ENCODE data around the gene CDH4. TPM values are rescaled to one million over a fixed set of nuclear protein-coding genes. Genes with fewer than 3 reads are reported as not detected.
"Not testable (repeated sequence)": the region's sequence is repeated elsewhere in the genome, so short reads cannot be mapped to it uniquely, and the experiment has no call there.

CDH4 gene
- total and polyA plus RNA-seq, 2 donors (not counting 3 experiments of a cell fraction or from before 2014, with no cell fraction given), result 0.17 to 0.51 TPM

DNA sequence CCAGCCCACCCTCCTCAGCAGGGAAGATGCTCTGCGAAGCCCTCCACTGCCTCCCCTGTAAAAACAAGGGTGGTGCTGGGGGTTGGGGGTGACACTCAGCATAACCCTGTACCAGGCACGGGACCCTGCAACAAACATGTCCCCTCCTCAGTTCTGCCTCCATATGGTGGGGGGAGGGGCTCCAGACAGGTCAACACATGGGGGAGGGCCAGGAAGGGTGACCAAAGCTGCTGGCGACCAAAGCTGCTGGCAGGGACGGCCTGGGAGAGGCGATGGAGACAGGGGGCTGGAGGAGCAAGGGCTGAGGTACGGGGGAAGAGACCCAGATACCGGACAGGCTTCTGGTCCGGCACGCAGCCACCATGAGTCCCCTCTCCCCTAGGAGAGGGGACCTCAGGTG is 690.5 kb downstream of the CDH4 start:
- Histone ChIP-seq H3K9me3 (replicated peaks; ENCODE audit: control insufficient read depth, insufficient read depth, low read length) (no peaks in the 10 kb centered on the region), H3K9me1 (replicated peaks; ENCODE audit: control insufficient read depth, extremely low read depth, insufficient read depth, low read length) (no peaks in the 10 kb centered on the region), H3K9ac (replicated peaks; ENCODE audit: extremely low read depth, insufficient read depth, low read length) (no peak overlapping the region), H3K4me1 (ENCODE audit: control insufficient read depth, extremely low read depth, insufficient read depth, low read length) (no peaks in the 10 kb centered on the region), H3K27ac (ENCODE audit: insufficient read depth, low read depth, low read length) (no peak overlapping the region), H3K4me3 (replicated peaks in 1 of 3; ENCODE audit: insufficient read depth in 1 of 3, low read depth in 1 of 3, low read length in 3 of 3) (no peak overlapping the region), H3K4me2 (ENCODE audit: insufficient read depth, low read length) (no peak overlapping the region), H3K79me2 (ENCODE audit: control insufficient read depth, insufficient read depth, low read length) (no peaks in the 10 kb centered on the region), H4K20me1 (replicated peaks; ENCODE audit: control insufficient read depth, extremely low read depth, insufficient read depth, low read length) (no peaks in the 10 kb centered on the region), H2AFZ (ENCODE audit: low read depth, low read length) (no peak overlapping the region), H3K36me3 (ENCODE audit: control insufficient read depth in 2 of 2, extremely low read depth in 1 of 2, insufficient read depth in 2 of 2, low read length in 2 of 2) (no peaks in the 10 kb centered on the region), H3K27me3 (ENCODE audit: control insufficient read depth in 2 of 2, insufficient read depth in 2 of 2, low read length in 2 of 2) (no peaks in the 10 kb centered on the region)
- TF ChIP-seq POLR2AphosphoS5 (IDR thresholded peaks at IDR 0.05; ENCODE audit: insufficient read depth, low read depth, low read length) (no peak), MYC (IDR thresholded peaks at IDR 0.05; ENCODE audit: low read depth, low read length) (no peak), POLR2A (IDR thresholded peaks at IDR 0.05; ENCODE audit: low read depth, low read length) (no peak), GATA2 (IDR thresholded peaks at IDR 0.05; ENCODE audit: insufficient read depth, insufficient read length, low read depth, low read length) (no peak), JUN (IDR thresholded peaks at IDR 0.05; ENCODE audit: borderline replicate concordance, insufficient read depth, insufficient read length, low read depth) (no peak), EZH2 (IDR thresholded peaks at IDR 0.05; ENCODE audit: borderline replicate concordance, low read depth, low read length, severe bottlenecking) (no peak), FOS (IDR thresholded peaks at IDR 0.05; ENCODE audit: borderline replicate concordance, insufficient read depth, low read length) (no peak)
- TF ChIP-seq, protein P1, sequence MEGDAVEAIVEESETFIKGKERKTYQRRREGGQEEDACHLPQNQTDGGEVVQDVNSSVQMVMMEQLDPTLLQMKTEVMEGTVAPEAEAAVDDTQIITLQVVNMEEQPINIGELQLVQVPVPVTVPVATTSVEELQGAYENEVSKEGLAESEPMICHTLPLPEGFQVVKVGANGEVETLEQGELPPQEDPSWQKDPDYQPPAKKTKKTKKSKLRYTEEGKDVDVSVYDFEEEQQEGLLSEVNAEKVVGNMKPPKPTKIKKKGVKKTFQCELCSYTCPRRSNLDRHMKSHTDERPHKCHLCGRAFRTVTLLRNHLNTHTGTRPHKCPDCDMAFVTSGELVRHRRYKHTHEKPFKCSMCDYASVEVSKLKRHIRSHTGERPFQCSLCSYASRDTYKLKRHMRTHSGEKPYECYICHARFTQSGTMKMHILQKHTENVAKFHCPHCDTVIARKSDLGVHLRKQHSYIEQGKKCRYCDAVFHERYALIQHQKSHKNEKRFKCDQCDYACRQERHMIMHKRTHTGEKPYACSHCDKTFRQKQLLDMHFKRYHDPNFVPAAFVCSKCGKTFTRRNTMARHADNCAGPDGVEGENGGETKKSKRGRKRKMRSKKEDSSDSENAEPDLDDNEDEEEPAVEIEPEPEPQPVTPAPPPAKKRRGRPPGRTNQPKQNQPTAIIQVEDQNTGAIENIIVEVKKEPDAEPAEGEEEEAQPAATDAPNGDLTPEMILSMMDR (IDR thresholded peaks at IDR 0.05; ENCODE audit: extremely low read depth in 1 of 2, insufficient read depth in 1 of 2, low read depth in 1 of 2, low read length in 2 of 2), result no peak
- TF ChIP-seq, protein P2, sequence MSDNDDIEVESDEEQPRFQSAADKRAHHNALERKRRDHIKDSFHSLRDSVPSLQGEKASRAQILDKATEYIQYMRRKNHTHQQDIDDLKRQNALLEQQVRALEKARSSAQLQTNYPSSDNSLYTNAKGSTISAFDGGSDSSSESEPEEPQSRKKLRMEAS (IDR thresholded peaks at IDR 0.05; ENCODE audit: insufficient read depth, insufficient read length), result no peak
- DNase-seq (ENCODE audit: low read depth, low spot score) (no peak), FAIRE-seq (no peak)
- no TSS peak for BruUV-seq (replicated peaks)
- CTCF ChIA-PET, result no interaction called here
- POLR2A ChIA-PET, result no interaction called here
- dilution Hi-C loops (cut with MboI; ENCODE audit: extremely low pct_ligation_motif_present, low sequenced_read_pairs) (no loop called here), intact Hi-C loops (cut with micrococcal nuclease) (no loop called here)

DNA sequence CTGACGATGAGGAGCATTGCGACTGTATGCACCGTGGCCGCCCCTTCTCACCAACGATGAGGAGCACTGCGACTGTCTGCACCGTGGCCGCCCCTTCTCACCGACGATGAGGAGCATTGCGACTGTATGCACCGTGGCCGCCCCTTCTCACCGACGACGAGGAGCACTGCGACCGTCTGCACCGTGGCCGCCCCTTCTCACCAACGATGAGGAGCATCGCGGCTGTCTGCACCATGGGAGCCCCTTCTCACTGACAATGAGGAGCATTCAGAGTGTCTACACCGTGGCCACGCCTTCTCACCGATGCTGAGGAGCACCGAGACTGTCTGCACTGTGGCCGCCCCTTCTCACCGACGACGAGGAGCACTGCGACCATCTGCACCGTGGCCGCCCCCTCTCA is 692.9 kb downstream of the CDH4 start:
- H3K4me2 ChIP-seq (ENCODE audit: insufficient read depth, low read length); H3K9me1 ChIP-seq (replicated peaks; ENCODE audit: control insufficient read depth, extremely low read depth, insufficient read depth, low read length); H3K27me3 ChIP-seq (ENCODE audit: control insufficient read depth in 2 of 2, insufficient read depth in 2 of 2, low read length in 2 of 2); H3K9me3 ChIP-seq (replicated peaks; ENCODE audit: control insufficient read depth, insufficient read depth, low read length); dilution Hi-C loops (cut with MboI; ENCODE audit: extremely low pct_ligation_motif_present, low sequenced_read_pairs); intact Hi-C loops (cut with micrococcal nuclease); H2AFZ ChIP-seq (ENCODE audit: low read depth, low read length); H3K36me3 ChIP-seq (ENCODE audit: control insufficient read depth in 2 of 2, extremely low read depth in 1 of 2, insufficient read depth in 2 of 2, low read length in 2 of 2); H3K79me2 ChIP-seq (ENCODE audit: control insufficient read depth, insufficient read depth, low read length); H3K9ac ChIP-seq (replicated peaks; ENCODE audit: extremely low read depth, insufficient read depth, low read length); BruUV-seq (replicated peaks); POLR2A ChIA-PET; H3K4me3 ChIP-seq (replicated peaks in 1 of 3; ENCODE audit: insufficient read depth in 1 of 3, low read depth in 1 of 3, low read length in 3 of 3); FAIRE-seq; CTCF ChIA-PET; H3K27ac ChIP-seq (ENCODE audit: insufficient read depth, low read depth, low read length); DNase-seq (ENCODE audit: low read depth, low spot score); H4K20me1 ChIP-seq (replicated peaks; ENCODE audit: control insufficient read depth, extremely low read depth, insufficient read depth, low read length); H3K4me1 ChIP-seq (ENCODE audit: control insufficient read depth, extremely low read depth, insufficient read depth, low read length): not testable (repeated sequence)

DNA sequence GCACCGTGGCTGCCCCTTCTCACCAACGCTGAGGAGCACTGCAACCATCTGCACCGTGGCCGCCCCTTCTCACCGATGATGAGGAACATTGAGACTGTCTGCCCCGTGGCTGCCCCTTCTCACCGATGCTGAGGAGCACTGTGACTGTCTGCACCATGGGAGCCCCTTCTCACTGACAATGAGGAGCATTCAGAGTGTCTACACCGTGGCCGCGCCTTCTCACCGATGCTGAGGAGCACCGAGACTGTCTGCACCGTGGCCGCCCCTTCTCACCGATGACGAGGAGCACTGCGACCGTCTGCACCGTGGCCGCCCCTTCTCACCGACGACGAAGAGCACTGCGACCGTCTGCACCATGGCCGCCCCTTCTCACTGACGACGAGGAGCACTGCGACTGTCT is 693.4 kb downstream of the CDH4 start:
- DNase-seq (ENCODE audit: low read depth, low spot score); H3K27me3 ChIP-seq (ENCODE audit: control insufficient read depth in 2 of 2, insufficient read depth in 2 of 2, low read length in 2 of 2); H3K79me2 ChIP-seq (ENCODE audit: control insufficient read depth, insufficient read depth, low read length); FAIRE-seq; H2AFZ ChIP-seq (ENCODE audit: low read depth, low read length); dilution Hi-C loops (cut with MboI; ENCODE audit: extremely low pct_ligation_motif_present, low sequenced_read_pairs); H3K9me3 ChIP-seq (replicated peaks; ENCODE audit: control insufficient read depth, insufficient read depth, low read length); H3K36me3 ChIP-seq (ENCODE audit: control insufficient read depth in 2 of 2, extremely low read depth in 1 of 2, insufficient read depth in 2 of 2, low read length in 2 of 2); H4K20me1 ChIP-seq (replicated peaks; ENCODE audit: control insufficient read depth, extremely low read depth, insufficient read depth, low read length); H3K4me2 ChIP-seq (ENCODE audit: insufficient read depth, low read length); H3K27ac ChIP-seq (ENCODE audit: insufficient read depth, low read depth, low read length); POLR2A ChIA-PET; H3K4me3 ChIP-seq (replicated peaks in 1 of 3; ENCODE audit: insufficient read depth in 1 of 3, low read depth in 1 of 3, low read length in 3 of 3); H3K9me1 ChIP-seq (replicated peaks; ENCODE audit: control insufficient read depth, extremely low read depth, insufficient read depth, low read length); BruUV-seq (replicated peaks); intact Hi-C loops (cut with micrococcal nuclease); CTCF ChIA-PET; H3K9ac ChIP-seq (replicated peaks; ENCODE audit: extremely low read depth, insufficient read depth, low read length); H3K4me1 ChIP-seq (ENCODE audit: control insufficient read depth, extremely low read depth, insufficient read depth, low read length): not testable (repeated sequence)

Data from endothelial cell of umbilical vein (primary cell).